ENCODE data around the gene ELMO1.

GRCh38 chr7:36860681-36861080, 588.0 kb downstream of the ELMO1 start:
- no peak for TF ChIP-seq CTCF (IDR thresholded peaks at IDR 0.05; ENCODE audit: low read depth, low read length, poor library complexity, severe bottlenecking)
- no peak for TF ChIP-seq EZH2phosphoT487 (IDR thresholded peaks at IDR 0.05; ENCODE audit: borderline replicate concordance, low read length)
